Liver (tissue), 9 donors: ENCODE measurements around the gene RIMS3. TPM values are rescaled to one million over a fixed set of nuclear protein-coding genes. Genes with fewer than 3 reads are reported as not detected.

Experiments
- DNase-seq: peaks from one replicate; pipeline ENCODE4 v3.0.0-alpha.2; 2017; ENCODE audit warnings: low spot score
- H3K27ac ChIP-seq, 2 donors: one replicate each; pipeline ENCODE4 v1.7.0; 2013; ENCODE audit warnings: inconsistent platforms in 2 of 2, low read length in 2 of 2, control low read depth in 1 of 2, low read depth in 1 of 2, mild to moderate bottlenecking in 1 of 2
- H3K27me3 ChIP-seq, 4 donors: one replicate each; pipeline versions ENCODE4 v1.6.1 to v1.7.0; 2013; ENCODE audit warnings: low read length in 3 of 4, inconsistent platforms in 1 of 4, mild to moderate bottlenecking in 1 of 4, moderate library complexity in 1 of 4; ENCODE audit not compliant: control insufficient read depth in 4 of 4, insufficient read depth in 4 of 4
- H3K36me3 ChIP-seq, 4 donors: one replicate each; pipeline versions ENCODE4 v1.6.1 to v1.7.0; 2013; ENCODE audit warnings: low read length in 3 of 4, mild to moderate bottlenecking in 3 of 4, low read depth in 1 of 4, moderate library complexity in 1 of 4; ENCODE audit not compliant: control insufficient read depth in 4 of 4, insufficient read depth in 3 of 4
- H3K4me1 ChIP-seq, 4 donors: one replicate each; pipeline versions ENCODE4 v1.6.1 to v1.7.0; 2013; ENCODE audit warnings: low read length in 3 of 4, mild to moderate bottlenecking in 3 of 4, moderate library complexity in 1 of 4; ENCODE audit not compliant: control insufficient read depth in 4 of 4, insufficient read depth in 4 of 4
- H3K4me3 ChIP-seq, 3 donors: one replicate each; pipeline versions ENCODE4 v1.6.1 to v1.7.0; 2013; ENCODE audit warnings: low read length in 3 of 3, control low read depth in 1 of 3, low read depth in 1 of 3, mild to moderate bottlenecking in 1 of 3
- H3K9ac ChIP-seq, 2 donors: one replicate each; pipeline ENCODE4 v1.7.0; 2013; ENCODE audit warnings: low read length in 2 of 2, mild to moderate bottlenecking in 2 of 2, moderate library complexity in 2 of 2, control low read depth in 1 of 2, low read depth in 1 of 2
- H3K9me3 ChIP-seq, 4 donors: one replicate each; pipeline versions ENCODE4 v1.6.1 to v1.7.0; 2013; ENCODE audit warnings: low read length in 3 of 4; ENCODE audit not compliant: control insufficient read depth in 4 of 4
- ATF3 ChIP-seq: IDR thresholded peaks from 2 replicates; pipeline ENCODE4 v1.6.1; 2016; ENCODE audit warnings: antibody characterized with exemption
- CTCF ChIP-seq: fragments of 150-350 bp; IDR thresholded peaks from 2 replicates; pipeline ENCODE4 v1.5.1; 2017; ENCODE audit warnings: improper control_type of control experiment, low read depth, low read length; ENCODE audit not compliant: missing input control
- EGR1 ChIP-seq, 2 donors: IDR thresholded peaks; 2 replicates each; pipeline ENCODE4 v1.6.1; 2016 to 2018; ENCODE audit warnings: antibody characterized with exemption in 2 of 2, low read depth in 2 of 2
- FOXA1 ChIP-seq: IDR thresholded peaks from 2 replicates; pipeline ENCODE4 v1.6.1; 2016; ENCODE audit warnings: antibody characterized with exemption
- FOXA2 ChIP-seq: IDR thresholded peaks from 2 replicates; pipeline ENCODE4 v1.6.1; 2016; ENCODE audit warnings: antibody characterized with exemption
- GABPA ChIP-seq, 2 donors: IDR thresholded peaks in 1 of 2; conservative IDR thresholded peaks in 1 of 2; 2 replicates each; pipeline ENCODE4 v1.6.1; 2016; ENCODE audit warnings: antibody characterized with exemption in 2 of 2, mild to moderate bottlenecking in 1 of 2, moderate library complexity in 1 of 2
- HNF4A ChIP-seq, 2 donors: conservative IDR thresholded peaks; 2 replicates each; pipeline ENCODE4 v1.6.1; 2016; ENCODE audit warnings: antibody characterized with exemption in 2 of 2, mild to moderate bottlenecking in 2 of 2
- HNF4G ChIP-seq: IDR thresholded peaks from 2 replicates; pipeline ENCODE4 v1.6.1; 2016; ENCODE audit warnings: antibody characterized with exemption
- JUND ChIP-seq, 2 donors: IDR thresholded peaks; 2 replicates each; pipeline ENCODE4 v1.6.1; 2016; ENCODE audit warnings: antibody characterized with exemption in 2 of 2
- MAX ChIP-seq: IDR thresholded peaks from 2 replicates; pipeline ENCODE4 v1.6.1; 2016; ENCODE audit warnings: antibody characterized with exemption
- NR2F2 ChIP-seq: IDR thresholded peaks from 2 replicates; pipeline ENCODE4 v1.6.1; 2016; ENCODE audit warnings: antibody characterized with exemption
- RAD21 ChIP-seq, 2 donors: IDR thresholded peaks; 2 replicates each; pipeline ENCODE4 v1.6.1; 2016; ENCODE audit warnings: antibody characterized with exemption in 2 of 2, mild to moderate bottlenecking in 2 of 2
- REST ChIP-seq: IDR thresholded peaks from 2 replicates; pipeline ENCODE4 v1.6.1; 2016; ENCODE audit warnings: antibody characterized with exemption, mild to moderate bottlenecking
- RXRA ChIP-seq, 2 donors: IDR thresholded peaks; 2 replicates each; pipeline ENCODE4 v1.6.1; 2017 to 2018; ENCODE audit warnings: antibody characterized with exemption in 2 of 2, mild to moderate bottlenecking in 1 of 2
- TAF1 ChIP-seq: conservative IDR thresholded peaks from 2 replicates; pipeline ENCODE4 v1.6.1; 2016; ENCODE audit warnings: antibody characterized with exemption, mild to moderate bottlenecking
- YY1 ChIP-seq: IDR thresholded peaks from 2 replicates; pipeline ENCODE4 v1.6.1; 2016; ENCODE audit warnings: antibody characterized with exemption, mild to moderate bottlenecking
- ZBTB33 ChIP-seq: IDR thresholded peaks from 2 replicates; pipeline ENCODE4 v1.6.1; 2016; ENCODE audit warnings: antibody characterized with exemption
- WGBS: extraction: QIAGEN DNeasy Blood & Tissue Kit; methylation state at CpG from one replicate; pipeline ENCODE4 v1.1.7; 2013; 5-methylcytosine and 5-hydroxymethylcytosine counted together
- polyA plus RNA-seq, 2 donors: library from polyadenylated mRNA; stranded (reverse) in 1 of 2; unstranded in 1 of 2; fragments of 200-250 nt in 1 of 2; fragments of >200 nt in 1 of 2; fragmentation: Nextera tagmentation in 1 of 2; extraction: Ambion mirVana in 1 of 2; gene quantifications; one replicate each; pipeline versions ENCODE4 v1.2.1 to v1.2.3, GENCODE V29; 2013 to 2015
- total RNA-seq, 2 donors: library from RNA; depleted of rRNA; stranded (reverse); fragments of >200 nt; gene quantifications; one replicate each; pipeline ENCODE4 v1.2.3, GENCODE V29; 2014
- donor health status: healthy.
- donor health status: healthy.
- donor health status: healthy.
- donor health status: healthy.
- donor health status: healthy.

The RIMS3 gene
- total and polyA plus RNA-seq, 4 donors = 0.22 to 2.2 (median 0.77) TPM

- H3K27me3 ChIP-seq = no peaks in the 10 kb centered on the region
- H3K9ac ChIP-seq = no peak overlapping the region
- no peak overlapping the region for H3K27ac ChIP-seq
- H3K4me3 ChIP-seq = no peak overlapping the region
- DNase-seq = no peak
- 94% methylated on average over 7 of the region's 7 CpGs for WGBS
- TF ChIP-seq ZBTB33 (no peak), ATF3 (no peak), YY1 (no peak), GABPA (IDR thresholded peaks at IDR 0.05 in 1 of 2, conservative IDR thresholded peaks at IDR 0.05 in 1 of 2) (no peak), JUND (IDR thresholded peaks at IDR 0.05) (no peak), FOXA2 (no peak), EGR1 (IDR thresholded peaks at IDR 0.05; ENCODE audit: low read depth in 2 of 2) (no peak), CTCF (no peak), NR2F2 (no peak), RAD21 (IDR thresholded peaks at IDR 0.05) (no peak), MAX (no peak), HNF4A (conservative IDR thresholded peaks at IDR 0.05) (no peak), REST (no peak), FOXA1 (no peak), HNF4G (no peak), RXRA (IDR thresholded peaks at IDR 0.05) (no peak), TAF1 (no peak)
- H3K9me3 ChIP-seq = no peaks in the 10 kb centered on the region
- no peaks in the 10 kb centered on the region for H3K36me3 ChIP-seq
- H3K4me1 ChIP-seq = peaks cover 0 to 4% (median 0%) of the 10 kb centered on the region in 4 donors
Observed at GRCh38 chr1:40610156-40610555, 55.3 kb downstream of the RIMS3 start.

- Histone ChIP-seq H3K4me1 (peaks cover 0 to 4% (median 0%) of the 10 kb centered on the region in 4 donors), H3K9me3 (no peaks in the 10 kb centered on the region), H3K27me3 (no peaks in the 10 kb centered on the region), H3K9ac (no peak overlapping the region), H3K36me3 (no peaks in the 10 kb centered on the region), H3K27ac (no peak overlapping the region), H3K4me3 (no peak overlapping the region)
- no peak for DNase-seq
- WGBS = 71% methylated on average over 1 of the region's 1 CpG
- no peak for TF ChIP-seq ZBTB33
- no peak for TF ChIP-seq HNF4G
- TF ChIP-seq CTCF = no peak
- no peak for TF ChIP-seq RAD21 (IDR thresholded peaks at IDR 0.05)
- no peak for TF ChIP-seq HNF4A (conservative IDR thresholded peaks at IDR 0.05)
- no peak for TF ChIP-seq ATF3
- no peak for TF ChIP-seq EGR1 (IDR thresholded peaks at IDR 0.05; ENCODE audit: low read depth in 2 of 2)
Observed at GRCh38 chr1:40607921-40608320, 57.6 kb downstream of the RIMS3 start.
